NCI-H526 (cell line): ENCODE measurements around the gene CD36.

Experiments
- DNase-seq, 2 experiments: peaks; one replicate each; lab custom pipeline; 2025; lab: John Stamatoyannopoulos, UW

The CD36 gene

GRCh38 chr7:80705130-80705781 is 66.8 kb downstream of the CD36 start:
- DNase-seq: no peak

DNA sequence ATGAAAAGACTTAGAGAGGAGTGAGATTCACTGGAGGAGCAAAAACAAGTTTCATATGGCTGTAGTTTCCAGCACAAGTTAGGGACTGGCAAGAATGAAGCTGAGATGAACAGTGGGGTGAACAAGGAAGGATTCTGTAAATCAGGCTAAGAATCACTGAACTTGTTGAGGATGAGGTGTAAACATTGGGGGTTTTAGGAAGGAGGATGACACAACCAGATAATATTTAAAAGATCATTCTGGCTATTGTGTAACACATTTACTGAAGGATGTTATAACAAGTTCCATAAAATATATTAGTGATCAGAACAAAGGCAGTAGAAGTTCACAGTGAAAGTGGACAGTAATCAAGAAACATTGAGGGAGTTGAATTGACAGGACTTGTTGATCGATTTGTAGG is 68.9 kb downstream of the CD36 start:
- DNase-seq: no peak

DNA sequence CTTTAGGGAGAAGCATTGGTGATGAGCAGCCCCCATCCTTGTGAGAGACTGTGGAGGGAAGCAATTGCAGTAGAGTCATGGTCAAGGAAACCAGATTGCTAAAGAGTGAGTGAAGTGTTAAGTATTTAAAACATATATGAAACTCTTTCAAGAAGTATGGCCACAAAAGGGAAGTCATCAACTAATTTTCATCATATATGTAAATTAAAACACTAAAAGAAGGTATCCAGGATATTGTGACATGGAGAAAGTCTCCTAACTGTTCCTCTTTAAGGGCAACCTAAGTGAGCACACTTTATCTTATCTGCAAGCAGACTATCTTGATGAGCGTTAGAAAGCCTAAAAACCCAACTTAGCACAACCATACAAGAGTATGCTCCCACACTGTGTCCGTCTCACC is 69.7 kb downstream of the CD36 start:
- no peak for DNase-seq

- DNase-seq: no peak
Observed at GRCh38 chr7:80711531-80711930, 73.1 kb downstream of the CD36 start.

DNA sequence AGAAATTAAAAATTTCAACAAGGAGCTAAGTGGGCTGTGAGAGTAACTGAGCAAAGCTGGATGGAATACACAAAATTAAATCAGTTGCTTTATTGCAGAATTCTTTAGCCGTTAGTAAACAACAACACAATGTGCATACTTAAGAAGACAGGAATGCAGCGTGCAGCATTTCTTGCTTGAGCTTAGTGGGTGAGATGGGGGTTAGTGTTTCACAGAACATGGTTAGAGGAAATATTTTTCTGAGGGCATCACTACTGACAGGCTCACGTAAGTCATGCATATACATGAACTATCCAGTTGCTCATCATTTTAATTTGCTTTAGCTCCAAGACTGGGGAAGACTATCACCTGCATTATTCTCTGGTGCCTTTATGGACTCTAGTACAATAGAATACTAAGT is 80.8 kb downstream of the CD36 start:
- no peak for DNase-seq

- DNase-seq: no peak
Observed at GRCh38 chr7:80720146-80720545, 81.7 kb downstream of the CD36 start.

DNA sequence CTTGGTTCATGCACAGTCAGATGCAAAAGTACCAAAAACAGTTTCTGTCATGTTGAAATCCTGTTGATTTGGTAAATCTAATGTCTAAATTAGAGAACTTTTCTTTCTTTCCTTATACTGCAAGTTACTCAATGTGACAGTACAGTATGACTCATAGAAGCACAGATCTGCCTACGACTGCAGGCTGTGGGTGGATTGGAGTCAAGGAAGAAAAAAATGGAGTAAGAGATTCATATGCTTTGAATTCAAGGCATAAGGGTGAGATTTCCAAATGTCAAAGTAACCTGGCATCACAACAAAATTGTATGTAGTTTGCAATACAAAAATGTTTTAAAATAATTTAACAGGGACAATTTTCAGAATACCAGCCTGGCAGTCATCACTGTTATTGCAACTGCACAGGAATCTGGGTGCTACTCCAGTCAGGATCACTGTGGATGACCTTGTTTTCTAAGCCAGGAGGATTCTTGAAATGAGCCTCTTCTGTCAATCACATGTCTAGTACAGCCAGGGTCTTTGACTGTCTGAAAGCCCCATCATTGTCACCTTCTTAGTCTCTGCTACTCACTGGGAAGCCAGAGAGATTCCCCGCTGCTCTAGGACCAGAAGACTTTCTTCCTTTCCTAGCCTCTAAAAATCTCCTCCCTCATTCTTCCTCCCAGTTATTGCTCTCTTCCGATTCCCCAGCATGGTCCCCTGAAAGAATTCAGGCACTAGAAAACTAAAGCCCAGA is 83.6 kb downstream of the CD36 start:
- DNase-seq: no peak

- no peak for DNase-seq
Observed at GRCh38 chr7:80722616-80723195, 84.3 kb downstream of the CD36 start.

GRCh38 chr7:80724249-80724871 is 85.9 kb downstream of the CD36 start:
- DNase-seq: no peak

GRCh38 chr7:80725181-80725611 is 86.8 kb downstream of the CD36 start:
- no peak for DNase-seq
